Raji (cell line): ENCODE measurements around the gene PLCXD1.

Experiments
- POLR2A ChIP-seq: IDR thresholded peaks from 2 replicates; pipeline ENCODE4 v1.6.1; 2011; ENCODE audit warnings: low read depth, low read length, control low read depth; ENCODE audit not compliant: insufficient read depth

PLCXD1 gene

DNA sequence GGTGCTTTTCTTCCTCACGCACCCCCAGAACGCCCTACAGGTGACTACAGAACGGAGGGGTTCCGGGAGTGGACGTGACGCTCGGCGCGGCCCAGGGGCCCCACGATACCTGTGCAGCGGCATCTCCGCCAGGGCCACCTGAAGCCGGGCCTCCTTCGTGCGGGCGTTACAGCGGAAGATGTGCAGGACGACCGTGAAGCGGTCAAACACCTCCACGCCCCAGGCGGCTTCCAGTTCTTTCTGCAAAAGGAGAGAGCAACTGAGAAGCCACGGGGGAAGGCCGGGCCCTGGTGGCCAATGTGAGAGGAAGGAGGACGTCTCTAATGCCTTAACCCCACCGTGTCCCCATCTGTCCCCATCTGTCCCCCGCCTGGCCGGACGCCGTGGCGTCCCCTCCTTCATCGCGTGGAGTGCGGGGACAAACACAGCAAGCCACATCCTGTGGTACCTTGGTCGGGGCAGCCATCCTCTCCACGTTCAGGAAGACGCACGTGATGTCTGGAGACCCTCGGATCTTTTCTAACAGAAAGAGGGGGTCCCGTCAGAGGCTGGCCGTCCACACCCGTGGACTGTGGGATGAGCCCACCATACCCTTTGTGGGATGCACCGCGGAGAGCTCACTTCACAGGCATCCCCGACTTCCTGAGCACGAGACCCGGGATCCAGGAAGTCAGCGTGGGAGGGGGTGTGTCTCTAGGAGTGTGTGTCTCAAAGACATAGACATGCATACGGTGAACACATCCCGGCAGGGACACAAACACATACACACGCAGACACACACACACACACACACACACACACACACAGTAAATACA is 33.8 kb downstream of the PLCXD1 start:
- TF ChIP-seq POLR2A = no peak

DNA sequence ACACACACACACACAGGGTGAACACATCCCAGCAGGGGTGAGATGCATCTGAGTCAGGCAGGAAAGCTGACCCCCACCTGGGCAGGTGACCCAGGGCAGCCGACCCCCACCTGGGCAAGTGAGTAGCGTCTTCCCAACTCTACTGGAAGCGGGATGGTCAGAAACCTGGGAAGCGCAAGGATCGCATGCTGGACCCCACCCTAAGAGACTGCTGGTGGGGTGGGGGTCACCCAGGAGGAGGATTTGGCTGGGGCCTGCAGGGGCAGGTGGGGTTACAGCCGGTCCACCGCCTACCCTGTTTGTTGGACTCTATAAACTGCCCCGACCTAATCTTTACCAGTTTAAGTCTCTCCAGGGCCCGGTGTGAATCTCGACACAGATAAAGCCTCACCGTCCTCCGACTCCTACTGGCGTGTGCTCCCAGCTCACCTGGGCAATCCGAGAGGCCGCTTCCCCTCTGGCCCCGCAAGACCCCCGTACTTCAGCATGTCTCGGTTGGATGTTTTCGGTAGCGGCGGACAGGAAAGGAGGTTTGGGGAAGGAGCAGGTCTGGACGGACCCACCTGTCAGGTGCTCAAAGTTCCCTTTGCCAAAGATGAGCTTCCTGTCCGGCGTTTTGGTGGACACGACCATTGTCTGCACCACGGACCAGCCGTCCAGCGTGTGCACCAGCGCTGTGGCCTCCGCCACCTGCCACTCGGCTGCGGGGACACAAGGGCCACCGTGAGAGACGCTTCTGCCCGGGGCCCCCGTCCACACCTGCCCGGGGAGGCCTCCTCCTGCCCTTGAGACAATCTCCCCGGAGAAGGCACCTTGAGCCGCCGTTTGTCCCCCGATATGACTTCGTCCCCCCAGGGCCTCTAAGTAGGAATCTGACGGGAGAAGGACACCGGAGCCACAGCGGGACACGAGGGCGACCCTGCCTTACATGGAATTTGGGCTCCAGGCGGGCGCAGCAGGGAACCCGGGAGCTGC is 35.5 kb downstream of the PLCXD1 start:
- no peak for TF ChIP-seq POLR2A

- TF ChIP-seq POLR2A = no peak
Measured at GRCh38 chrX:317424-318067, 36.4 kb downstream of the PLCXD1 start.

DNA sequence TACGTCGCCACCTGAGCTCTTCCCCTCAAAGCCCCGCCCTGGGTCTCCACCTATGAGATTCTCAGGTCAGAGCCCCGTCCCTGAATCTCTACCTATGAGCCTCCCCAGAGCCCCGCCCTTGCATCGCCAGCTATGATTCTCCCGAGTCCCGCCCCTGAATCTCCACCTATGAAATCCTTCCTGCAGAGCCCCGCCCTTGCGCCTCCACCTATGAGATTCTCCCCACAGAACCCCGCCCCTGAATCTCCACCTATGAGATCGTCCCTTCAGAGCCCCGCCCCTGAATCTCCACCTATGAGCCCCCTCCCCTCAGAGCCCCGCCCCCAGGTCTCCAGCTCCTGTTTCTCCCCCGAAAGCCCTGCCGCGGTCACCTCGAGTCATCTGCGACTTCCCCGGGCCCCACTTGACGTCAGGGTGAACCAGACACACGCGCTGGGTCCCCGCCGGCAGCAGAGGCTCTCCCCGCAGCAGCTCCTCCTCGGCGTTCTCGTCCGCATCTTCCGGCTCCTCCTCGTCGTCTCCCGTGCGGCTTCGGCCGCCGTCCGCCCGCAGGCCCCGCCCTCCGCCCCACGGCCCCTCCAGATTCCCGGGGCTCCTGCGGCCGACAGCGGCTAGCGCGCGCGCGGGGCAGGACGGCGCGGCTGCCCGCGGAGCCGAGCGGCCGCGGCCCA is 37.0 kb downstream of the PLCXD1 start:
- no peak; the same call in 1 of the 2 replicates for TF ChIP-seq POLR2A

GRCh38 chrX:318739-319578 is 37.8 kb downstream of the PLCXD1 start, which contains the start of gene GTPBP6:
Gene GTPBP6, minus strand, starts transcription at chrX:318796. Its CDS starts 9 bp downstream, at chrX:318787.
- TF ChIP-seq POLR2A = peak; percentile 67; the same call in 1 of the 2 replicates

GRCh38 chrX:319579-320125 is 38.5 kb downstream of the PLCXD1 start:
- no peak for TF ChIP-seq POLR2A

DNA sequence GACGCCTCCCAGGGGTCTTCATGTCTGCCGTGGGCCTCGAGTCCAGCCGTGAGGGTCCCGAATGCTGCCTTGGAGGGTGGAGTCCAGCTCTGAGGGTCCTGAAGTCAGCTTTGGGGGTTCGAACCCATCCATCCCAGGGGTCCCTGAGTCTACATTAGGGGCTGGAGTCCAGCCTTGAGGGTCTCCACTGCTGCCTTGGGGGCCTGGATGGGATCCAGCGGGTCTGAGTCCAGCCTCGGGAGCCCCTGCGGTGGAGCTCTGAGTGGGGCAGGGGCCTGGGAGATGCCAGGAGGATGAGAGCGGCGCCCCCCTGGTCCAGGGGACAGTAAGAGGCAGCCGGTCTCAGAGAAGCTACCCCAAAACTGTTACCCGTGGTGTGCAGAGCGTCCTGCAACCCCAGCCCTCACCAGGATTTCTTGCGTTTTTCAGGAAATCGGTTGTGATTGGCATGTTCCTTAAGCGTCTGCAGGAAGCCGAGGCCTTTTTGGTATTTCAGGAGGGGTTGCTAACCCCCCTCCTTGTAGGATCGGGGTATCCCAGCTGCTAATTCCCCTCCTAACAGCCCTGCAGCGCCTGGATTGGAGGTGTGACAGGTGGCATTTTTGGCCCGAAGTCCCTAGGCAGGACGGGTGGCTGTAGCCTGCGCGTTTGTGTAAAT is 39.1 kb downstream of the PLCXD1 start:
- TF ChIP-seq POLR2A = peak; percentile 12; the same call in 1 of the 2 replicates

- peak; percentile 39; the same call in 1 of the 2 replicates for TF ChIP-seq POLR2A
Measured at GRCh38 chrX:323721-324628, 42.8 kb downstream of the PLCXD1 start.

- no peak for TF ChIP-seq POLR2A
Measured at GRCh38 chrX:327660-328126, 46.5 kb downstream of the PLCXD1 start.

- TF ChIP-seq POLR2A = no peak
Measured at GRCh38 chrX:329291-329910, 48.2 kb downstream of the PLCXD1 start.

DNA sequence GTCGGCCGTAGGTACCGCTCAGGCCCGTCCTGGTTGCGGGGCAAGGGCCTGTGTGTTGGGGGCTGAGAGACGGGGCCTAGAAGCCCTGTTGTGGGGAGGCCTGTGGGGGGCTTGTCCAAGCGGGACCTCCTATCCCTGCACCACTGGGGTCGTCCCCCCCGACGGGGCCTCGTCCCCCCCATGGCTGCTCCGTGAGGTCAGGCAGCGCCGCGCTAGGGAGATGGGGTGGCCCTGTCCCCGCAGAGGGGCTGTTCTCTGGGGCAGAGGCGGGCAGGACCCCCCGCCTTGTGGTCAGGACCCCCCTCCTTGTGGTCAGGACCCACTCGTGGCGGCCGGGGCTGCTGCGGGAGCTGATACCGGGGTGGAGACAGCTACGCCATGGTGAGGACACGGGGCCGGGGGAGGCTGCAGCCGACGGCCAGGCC is 49.6 kb downstream of the PLCXD1 start:
- no peak for TF ChIP-seq POLR2A
